SU-DHL-6 (cell line): Measurements from ENCODE around the gene C19orf44.

ENCODE experiments used
- H2AFZ ChIP-seq: fragments of 200-600 bp; sonication (generic); 2 replicates; pipeline ENCODE4 v1.6.1; 2014; ENCODE audit warnings: low read depth, mild to moderate bottlenecking, moderate library complexity, mixed read lengths, antibody characterized with exemption, low read length; ENCODE audit not compliant: severe bottlenecking
- H3F3A ChIP-seq: fragments of 200-600 bp; shearing (Covaris generic); 2 replicates; pipeline ENCODE4 v1.6.0; 2016; ENCODE audit warnings: antibody characterized with exemption, mild to moderate bottlenecking; ENCODE audit not compliant: insufficient read depth
- H3K27ac ChIP-seq: fragments of 200-600 bp; sonication (generic); 2 replicates; pipeline ENCODE4 v1.5.1; 2016; ENCODE audit warnings: low read depth, mild to moderate bottlenecking, low read length, moderate library complexity, mixed read lengths
- H3K27me3 ChIP-seq: fragments of 200-600 bp; sonication (generic), shearing (Covaris generic); 2 replicates; pipeline ENCODE4 v1.6.0; 2014; ENCODE audit warnings: mild to moderate bottlenecking, low read length
- H3K36me3 ChIP-seq: fragments of 200-600 bp; sonication (generic); 2 replicates; pipeline ENCODE4 v1.6.1; 2014; ENCODE audit warnings: mild to moderate bottlenecking, low read length, mixed read lengths
- H3K4me2 ChIP-seq: fragments of 300-600, 200-600 bp; shearing (Covaris generic), sonication (generic); 2 replicates; pipeline ENCODE4 v1.6.0; 2014; ENCODE audit warnings: low read length, low read depth, mild to moderate bottlenecking; ENCODE audit not compliant: poor library complexity, severe bottlenecking
- H3K4me3 ChIP-seq: fragments of 200-600 bp; sonication (generic); 2 replicates; pipeline ENCODE4 v1.5.1; 2014; ENCODE audit warnings: antibody characterized with exemption, low read length, mild to moderate bottlenecking, mixed read lengths; ENCODE audit not compliant: insufficient read depth, poor library complexity, severe bottlenecking
- H3K79me2 ChIP-seq: fragments of 200-600 bp; sonication (generic); 2 replicates; pipeline ENCODE4 v1.6.1; 2014; ENCODE audit warnings: mild to moderate bottlenecking, low read length, moderate library complexity; ENCODE audit not compliant: insufficient read depth
- H3K9ac ChIP-seq: fragments of 200-600 bp; sonication (generic); 2 replicates; pipeline ENCODE4 v1.7.0; 2014; ENCODE audit warnings: mild to moderate bottlenecking, low read length
- H3K9me2 ChIP-seq: fragments of 200-600 bp; sonication (generic); replicated peaks from 2 replicates; pipeline ENCODE4 v1.6.1; 2014; ENCODE audit warnings: low read length; ENCODE audit not compliant: insufficient read depth
- H3K9me3 ChIP-seq: fragments of 200-600 bp; sonication (generic); 2 replicates; pipeline ENCODE4 v1.6.1; 2014; ENCODE audit warnings: low read length, mixed read lengths; ENCODE audit not compliant: insufficient read depth
- H4K20me1 ChIP-seq: fragments of 200-600 bp; sonication (generic); 2 replicates; pipeline ENCODE4 v1.6.1; 2014; ENCODE audit warnings: low read depth, mild to moderate bottlenecking, antibody characterized with exemption, low read length, moderate library complexity, mixed read lengths
- EZH2phosphoT487 ChIP-seq: fragments of 200-600 bp; sonication (generic), shearing (Covaris generic); conservative IDR thresholded peaks from 2 replicates; pipeline ENCODE4 v1.6.1; 2018; ENCODE audit warnings: mild to moderate bottlenecking, antibody characterized with exemption, low read length, moderate library complexity, mixed read lengths
- TF ChIP-seq, protein P1 (sequence below): fragments of 200-600 bp; sonication (generic); IDR thresholded peaks from one replicate; pipeline ENCODE4 v1.5.1; 2017; ENCODE audit warnings: antibody characterized with exemption, mild to moderate bottlenecking, low read length, moderate library complexity; ENCODE audit not compliant: insufficient read depth, poor library complexity, severe bottlenecking

C19orf44 gene

DNA sequence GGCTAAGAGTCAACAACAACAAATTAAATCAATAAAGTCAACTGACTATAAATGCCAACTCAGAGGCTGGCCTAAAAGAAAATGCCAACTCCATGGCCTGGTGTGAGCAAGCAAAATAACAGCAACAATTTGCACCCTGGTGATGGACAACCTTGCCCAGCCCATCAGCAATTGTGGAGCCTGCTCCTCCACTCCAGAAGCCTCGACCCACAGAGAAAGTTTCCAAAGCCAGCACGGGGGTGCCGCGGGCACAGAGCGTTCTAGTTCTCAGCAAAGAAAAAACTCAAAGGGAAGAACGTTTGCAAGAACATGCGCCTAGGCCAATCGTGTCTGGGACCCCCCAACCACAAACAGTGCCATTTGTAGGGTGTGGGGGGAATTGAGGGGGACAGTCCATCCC lies 35.7 kb upstream of the C19orf44 start:
- Histone ChIP-seq H2AFZ (no peak overlapping the region), H3K9me2 (no peaks in the 10 kb centered on the region), H3K36me3 (peaks cover 5% of the 10 kb centered on the region; the same call in 1 of the 2 replicates), H3K27ac (peak overlapping the region; percentile 75), H4K20me1 (peaks cover 4% of the 10 kb centered on the region; the same call in 1 of the 2 replicates), H3K9me3 (no peaks in the 10 kb centered on the region), H3K4me2 (peak overlapping the region; percentile 74), H3K79me2 (peaks cover 100% of the 10 kb centered on the region), H3F3A (peaks cover 20% of the 10 kb centered on the region; the same call in 1 of the 2 replicates), H3K27me3 (no peaks in the 10 kb centered on the region), H3K9ac (peak overlapping the region; percentile 51), H3K4me3 (no peak overlapping the region)
- TF ChIP-seq, protein P1, sequence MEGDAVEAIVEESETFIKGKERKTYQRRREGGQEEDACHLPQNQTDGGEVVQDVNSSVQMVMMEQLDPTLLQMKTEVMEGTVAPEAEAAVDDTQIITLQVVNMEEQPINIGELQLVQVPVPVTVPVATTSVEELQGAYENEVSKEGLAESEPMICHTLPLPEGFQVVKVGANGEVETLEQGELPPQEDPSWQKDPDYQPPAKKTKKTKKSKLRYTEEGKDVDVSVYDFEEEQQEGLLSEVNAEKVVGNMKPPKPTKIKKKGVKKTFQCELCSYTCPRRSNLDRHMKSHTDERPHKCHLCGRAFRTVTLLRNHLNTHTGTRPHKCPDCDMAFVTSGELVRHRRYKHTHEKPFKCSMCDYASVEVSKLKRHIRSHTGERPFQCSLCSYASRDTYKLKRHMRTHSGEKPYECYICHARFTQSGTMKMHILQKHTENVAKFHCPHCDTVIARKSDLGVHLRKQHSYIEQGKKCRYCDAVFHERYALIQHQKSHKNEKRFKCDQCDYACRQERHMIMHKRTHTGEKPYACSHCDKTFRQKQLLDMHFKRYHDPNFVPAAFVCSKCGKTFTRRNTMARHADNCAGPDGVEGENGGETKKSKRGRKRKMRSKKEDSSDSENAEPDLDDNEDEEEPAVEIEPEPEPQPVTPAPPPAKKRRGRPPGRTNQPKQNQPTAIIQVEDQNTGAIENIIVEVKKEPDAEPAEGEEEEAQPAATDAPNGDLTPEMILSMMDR, result no peak
- TF ChIP-seq EZH2phosphoT487, result no peak

- no peak overlapping the region; the same call in 1 of the 2 replicates for H3K9ac ChIP-seq
- peak overlapping the region; percentile 67 for H3K27ac ChIP-seq
- TF ChIP-seq, protein P1, result no peak
- TF ChIP-seq EZH2phosphoT487, result no peak
- peaks cover 20% of the 10 kb centered on the region; the same call in 1 of the 2 replicates for H3F3A ChIP-seq
- no peaks in the 10 kb centered on the region for H3K9me3 ChIP-seq
- H3K27me3 ChIP-seq, result no peaks in the 10 kb centered on the region
- H3K79me2 ChIP-seq, result peaks cover 100% of the 10 kb centered on the region
- peak overlapping the region; percentile 1 for H3K4me2 ChIP-seq
- H3K4me3 ChIP-seq, result no peak overlapping the region
- H2AFZ ChIP-seq, result no peak overlapping the region
- no peaks in the 10 kb centered on the region for H3K9me2 ChIP-seq
- H3K36me3 ChIP-seq, result peaks cover 6% of the 10 kb centered on the region; the same call in 1 of the 2 replicates
- H4K20me1 ChIP-seq, result peaks cover 5% of the 10 kb centered on the region; the same call in 1 of the 2 replicates
These were observed 34.6 kb upstream of the C19orf44 start for GRCh38 chr19:16461630-16462051.

- Histone ChIP-seq H3K27ac (peak overlapping the region; percentile 67), H3K79me2 (peaks cover 100% of the 10 kb centered on the region), H3K4me3 (no peak overlapping the region), H3K36me3 (peaks cover 6% of the 10 kb centered on the region; the same call in 1 of the 2 replicates), H4K20me1 (peaks cover 5% of the 10 kb centered on the region; the same call in 1 of the 2 replicates), H3K27me3 (no peaks in the 10 kb centered on the region), H2AFZ (no peak overlapping the region), H3K9me3 (no peaks in the 10 kb centered on the region), H3K9me2 (no peaks in the 10 kb centered on the region), H3K9ac (peak overlapping the region; percentile 22), H3F3A (peaks cover 20% of the 10 kb centered on the region; the same call in 1 of the 2 replicates), H3K4me2 (peak overlapping the region; percentile 31)
- no peak for TF ChIP-seq EZH2phosphoT487
- TF ChIP-seq, protein P1, result no peak
These were observed 33.4 kb upstream of the C19orf44 start for GRCh38 chr19:16462757-16463250.
